ENCODE measurements around the gene SPTBN4.
"Not testable (repeated sequence)": the region's sequence is repeated elsewhere in the genome, so short reads cannot be mapped to it uniquely, and the experiment has no call there.

SPTBN4 gene

GRCh38 chr19:40623403-40624251, 156.8 kb downstream of the SPTBN4 start:
- no peak for DNase-seq

GRCh38 chr19:40624369-40625153, 157.8 kb downstream of the SPTBN4 start:
- not testable (repeated sequence) for DNase-seq

- no peak for DNase-seq
These were observed 158.8 kb downstream of the SPTBN4 start for GRCh38 chr19:40625406-40626120.
